ENCODE data around the gene CADM1.

Gene CADM1

DNA sequence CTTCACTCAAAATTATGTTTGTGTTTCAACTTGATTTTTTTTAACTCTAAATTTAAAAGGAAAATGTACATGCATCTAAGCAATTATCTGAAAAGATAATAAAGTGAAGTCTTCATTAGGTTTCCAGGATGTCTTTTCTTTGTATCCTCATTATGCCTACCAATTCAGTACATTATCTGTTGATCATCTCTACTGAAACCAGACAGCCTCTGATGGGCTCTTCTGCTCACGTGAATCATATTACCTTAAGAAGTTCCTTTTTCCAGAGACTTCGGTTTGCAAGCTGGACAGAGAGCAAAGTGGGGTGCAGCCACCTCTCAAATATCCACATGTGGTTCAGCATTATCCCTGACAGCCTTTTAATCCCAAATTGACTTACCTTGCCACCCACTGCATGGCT lies 158.4 kb downstream of the CADM1 start:
- no peak for DNase-seq
- in situ Hi-C loops (cut with HindIII; ENCODE audit: low pct_ligation_motif_present, low pct_unique_long_range_greater_than_20kb, low sequenced_read_pairs) = no loop called here

DNA sequence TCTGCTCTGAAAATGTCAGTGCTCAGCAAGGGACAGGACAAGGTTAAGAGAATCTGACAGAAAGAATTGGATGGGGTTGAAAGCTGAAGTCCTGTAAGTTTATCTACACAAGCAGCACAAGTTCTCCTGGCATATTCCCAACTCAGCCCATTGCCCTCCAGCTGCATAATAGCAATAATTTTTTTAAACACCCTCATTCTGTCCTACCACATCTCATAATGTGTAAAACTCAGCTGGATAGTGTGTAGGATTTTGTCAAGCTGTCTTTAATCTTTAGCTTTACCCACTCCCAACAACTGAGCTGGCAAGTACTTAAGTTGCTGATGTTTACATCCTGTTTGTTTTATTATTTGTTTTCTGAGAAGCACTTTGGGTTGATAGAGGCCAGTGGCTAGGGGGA lies 158.9 kb downstream of the CADM1 start:
- no peak for DNase-seq
- in situ Hi-C loops (cut with HindIII; ENCODE audit: low pct_ligation_motif_present, low pct_unique_long_range_greater_than_20kb, low sequenced_read_pairs) = no loop called here

DNA sequence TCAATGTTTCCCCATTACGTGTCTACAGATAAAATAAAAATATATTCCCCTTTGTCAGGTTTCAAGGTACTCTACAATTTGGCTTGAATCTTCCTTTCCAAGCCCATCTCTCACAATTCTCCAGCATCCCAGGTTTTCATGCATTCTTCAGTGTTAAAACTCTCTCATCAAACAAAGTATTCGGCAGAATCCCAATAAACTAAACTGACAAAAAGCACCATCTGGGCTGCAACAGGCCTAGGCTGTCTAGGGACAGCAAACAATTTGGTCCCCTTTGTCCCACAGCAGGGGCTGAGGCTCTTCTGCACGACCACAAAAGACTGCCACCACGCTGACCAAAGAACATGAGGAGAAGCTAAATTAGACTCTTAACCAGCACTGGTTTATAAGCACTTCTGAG lies 159.4 kb downstream of the CADM1 start:
- in situ Hi-C loops (cut with HindIII; ENCODE audit: low pct_ligation_motif_present, low pct_unique_long_range_greater_than_20kb, low sequenced_read_pairs) = no loop called here

DNA sequence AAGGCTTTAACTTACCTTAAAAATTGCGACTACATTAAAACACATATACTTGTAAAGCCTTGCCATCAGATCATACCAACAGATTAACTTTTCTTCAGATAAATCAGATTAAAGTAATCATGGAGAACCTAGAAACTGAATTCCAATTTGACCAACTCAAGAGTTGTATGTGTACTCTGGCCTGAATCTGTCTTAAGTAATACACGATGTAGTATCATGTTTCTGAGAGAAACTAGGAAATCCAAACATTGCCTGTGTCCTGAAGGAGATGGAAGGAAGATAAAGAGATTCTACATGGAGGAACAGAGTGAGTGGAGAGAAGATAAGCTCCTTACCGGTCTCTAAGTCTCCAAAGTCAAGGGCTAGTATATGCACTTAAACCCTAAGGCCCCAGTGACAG lies 162.1 kb downstream of the CADM1 start:
- in situ Hi-C loops (cut with HindIII; ENCODE audit: low pct_ligation_motif_present, low pct_unique_long_range_greater_than_20kb, low sequenced_read_pairs) = no loop called here
- no peak for DNase-seq

More for the DNA sequence above, 159.4 kb downstream of the CADM1 start:
- no peak for DNase-seq

DNA sequence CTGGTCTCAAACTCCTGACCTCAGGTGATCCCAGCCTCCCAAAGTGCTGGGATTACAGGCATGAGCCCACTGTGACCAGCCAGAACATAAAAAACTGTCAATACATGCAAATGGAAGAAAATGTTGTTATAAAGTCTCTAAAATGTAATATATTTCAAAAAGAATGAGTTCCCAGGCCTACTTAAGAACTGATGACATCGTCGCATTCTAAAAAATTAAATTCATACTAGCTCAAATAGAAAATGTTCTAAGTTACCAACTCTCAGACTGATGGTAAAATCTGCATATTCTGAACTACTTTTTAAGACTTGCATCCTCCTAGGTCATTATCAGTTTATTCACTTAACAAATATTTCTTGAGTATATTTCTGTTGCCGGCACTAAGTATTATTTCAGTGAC lies 163.3 kb downstream of the CADM1 start:
- in situ Hi-C loops (cut with HindIII; ENCODE audit: low pct_ligation_motif_present, low pct_unique_long_range_greater_than_20kb, low sequenced_read_pairs) = no loop called here

DNA sequence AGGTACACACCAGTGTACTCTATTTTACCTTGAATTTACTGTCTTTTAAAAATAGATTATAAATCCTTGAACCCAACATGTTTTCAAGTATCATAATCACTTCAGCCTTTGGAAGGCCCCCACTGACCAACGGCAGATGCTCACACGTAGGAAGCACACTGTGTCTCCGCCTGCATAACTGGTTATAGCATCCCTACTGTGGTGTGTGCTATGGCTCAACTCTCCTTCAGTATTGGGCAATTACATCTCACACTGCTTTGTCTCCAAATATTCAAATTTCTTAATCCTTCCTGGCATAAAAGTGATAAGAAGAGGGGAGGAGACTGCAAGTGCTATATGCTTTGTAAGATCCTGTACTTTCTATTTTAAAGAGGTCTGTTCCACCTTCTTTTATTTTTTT lies 165.7 kb downstream of the CADM1 start:
- DNase-seq = no peak
- in situ Hi-C loops (cut with HindIII; ENCODE audit: low pct_ligation_motif_present, low pct_unique_long_range_greater_than_20kb, low sequenced_read_pairs) = no loop called here

More for the DNA sequence above, 163.3 kb downstream of the CADM1 start:
- no peak for DNase-seq

DNA sequence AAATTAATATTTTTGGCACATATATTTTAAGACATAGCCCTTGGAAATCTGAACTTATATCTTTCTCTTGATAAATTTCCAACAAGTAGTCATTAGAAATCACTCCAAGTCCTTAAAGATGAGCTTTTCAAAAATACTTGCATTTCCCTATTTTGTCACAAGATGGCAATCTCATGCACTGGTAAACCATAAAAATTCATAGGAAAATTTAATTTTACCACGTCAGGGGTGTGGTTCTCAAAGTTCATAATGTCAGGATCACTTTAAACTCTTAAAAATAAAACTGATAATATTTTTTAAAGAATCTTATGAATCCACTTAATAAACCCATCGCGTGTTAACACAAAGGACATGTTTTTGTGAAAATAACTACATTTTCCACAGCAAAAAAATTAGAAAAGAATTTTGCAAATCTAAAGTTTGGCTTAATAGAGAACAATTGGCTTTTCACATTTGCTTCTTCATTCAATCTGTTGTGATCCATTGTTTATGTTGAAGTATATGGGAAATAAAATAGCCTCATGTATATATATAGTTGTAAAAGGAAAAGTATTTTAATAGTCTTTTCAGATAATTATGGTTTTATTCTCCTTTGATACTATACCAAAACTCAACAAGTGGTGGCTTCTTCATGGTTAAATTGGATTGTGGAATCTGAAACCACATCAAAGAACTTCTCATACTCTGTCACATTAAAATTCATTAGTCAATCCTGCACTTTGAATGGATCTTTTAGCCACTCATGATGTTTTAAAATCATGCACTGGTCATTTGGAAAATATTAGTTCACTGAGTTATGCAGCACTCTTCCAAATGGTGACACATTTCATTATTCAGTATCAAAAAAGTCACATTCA lies 169.1 kb downstream of the CADM1 start:
- in situ Hi-C loops (cut with HindIII; ENCODE audit: low pct_ligation_motif_present, low pct_unique_long_range_greater_than_20kb, low sequenced_read_pairs) = no loop called here
- peak; percentile 36 for DNase-seq

DNA sequence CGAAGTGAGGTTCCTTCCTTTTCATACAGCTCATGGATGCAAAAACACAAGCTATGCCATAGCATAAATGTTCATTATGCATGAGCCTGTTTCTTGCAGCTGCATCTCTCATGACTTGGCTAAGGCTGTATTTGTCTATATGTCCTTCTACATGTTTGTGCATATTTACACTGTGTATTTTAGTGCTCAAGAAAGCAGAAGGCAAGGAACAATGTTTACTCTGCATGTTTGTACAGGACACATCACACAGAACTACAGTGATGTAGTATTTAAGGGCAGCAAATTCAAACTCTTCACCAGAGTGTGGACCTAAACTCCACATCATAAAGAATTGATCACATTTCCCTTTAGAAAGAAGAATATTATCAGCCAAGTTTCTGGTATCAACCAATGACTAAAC lies 170.3 kb downstream of the CADM1 start:
- DNase-seq = no peak
- in situ Hi-C loops (cut with HindIII; ENCODE audit: low pct_ligation_motif_present, low pct_unique_long_range_greater_than_20kb, low sequenced_read_pairs) = no loop called here

DNA sequence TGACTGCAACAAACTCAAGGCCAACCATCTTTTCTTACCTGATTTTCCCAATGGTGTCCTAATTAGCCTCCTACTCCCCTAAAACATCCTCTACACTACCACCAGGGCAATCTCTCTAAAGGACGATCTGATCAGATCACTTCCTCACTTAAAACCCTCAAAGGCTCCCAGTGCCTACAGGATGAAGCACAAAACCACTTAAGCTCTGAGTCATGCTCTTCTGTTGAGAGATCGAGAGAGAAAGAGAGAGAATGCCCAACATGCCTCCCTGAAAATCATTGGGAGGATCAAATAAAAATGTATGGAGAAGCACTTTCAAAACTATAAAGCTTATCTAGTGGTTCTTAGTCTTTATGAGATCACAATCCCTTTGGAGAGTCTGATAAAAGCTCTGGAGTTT lies 171.1 kb downstream of the CADM1 start:
- peak; percentile 53 for DNase-seq
- in situ Hi-C loops (cut with HindIII; ENCODE audit: low pct_ligation_motif_present, low pct_unique_long_range_greater_than_20kb, low sequenced_read_pairs) = no loop called here

DNA sequence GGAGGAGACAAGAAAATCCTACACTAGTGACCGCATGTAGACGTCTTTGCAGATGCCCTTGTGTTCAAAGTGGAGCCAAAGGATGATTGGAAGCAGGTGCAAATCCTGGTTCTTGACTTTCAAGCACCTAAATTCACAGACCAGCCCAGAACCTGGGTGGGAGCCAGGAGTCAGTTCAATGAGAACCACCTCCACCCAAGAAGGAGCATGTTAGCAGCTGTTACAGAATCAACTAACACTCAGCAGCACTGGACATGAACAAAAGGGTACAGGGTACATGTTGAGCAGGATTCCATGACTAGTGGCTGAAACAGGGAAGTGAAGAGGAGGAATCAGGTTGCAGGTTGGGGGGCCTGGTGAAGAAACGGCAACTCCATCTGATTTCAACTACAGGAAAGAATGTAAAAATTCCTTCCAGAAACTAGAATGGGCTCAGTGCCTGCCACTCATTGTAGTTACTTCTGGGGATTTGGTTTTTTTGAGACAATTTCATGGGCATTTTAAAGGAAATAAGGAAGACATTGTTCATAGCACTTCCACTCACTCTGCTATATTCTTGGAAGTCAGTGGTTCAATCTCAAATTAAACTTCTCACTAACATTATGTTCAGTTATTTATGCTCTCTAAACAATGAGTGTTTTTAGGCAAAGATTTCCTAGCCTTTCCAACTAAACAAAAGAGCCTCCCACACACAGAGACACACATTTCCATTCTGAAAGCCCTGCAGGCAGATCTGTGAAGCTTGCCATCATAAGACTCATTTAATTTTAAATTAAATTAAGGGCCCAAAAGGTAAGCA lies 173.3 kb downstream of the CADM1 start:
- in situ Hi-C loops (cut with HindIII; ENCODE audit: low pct_ligation_motif_present, low pct_unique_long_range_greater_than_20kb, low sequenced_read_pairs) = no loop called here
- no peak for DNase-seq

DNA sequence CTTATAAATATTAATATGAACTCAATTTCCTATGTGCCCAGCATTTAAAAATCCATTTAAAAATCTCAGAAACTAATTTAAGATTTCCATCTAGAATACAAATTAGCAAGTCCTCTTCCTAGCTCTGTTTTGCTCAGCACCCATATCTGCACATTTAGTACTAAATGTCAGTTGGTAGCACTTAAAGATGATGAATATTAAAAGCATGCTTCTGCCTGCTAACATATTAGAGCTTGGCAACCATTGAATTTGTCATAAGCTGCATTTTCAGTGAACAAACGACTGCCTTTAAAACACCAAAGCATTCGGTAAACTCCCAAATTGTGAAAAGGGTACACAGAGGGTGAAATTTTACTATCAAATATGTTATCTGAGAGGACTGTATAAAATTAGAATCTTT lies 177.7 kb downstream of the CADM1 start:
- in situ Hi-C loops (cut with HindIII; ENCODE audit: low pct_ligation_motif_present, low pct_unique_long_range_greater_than_20kb, low sequenced_read_pairs) = no loop called here
- no peak for DNase-seq

DNA sequence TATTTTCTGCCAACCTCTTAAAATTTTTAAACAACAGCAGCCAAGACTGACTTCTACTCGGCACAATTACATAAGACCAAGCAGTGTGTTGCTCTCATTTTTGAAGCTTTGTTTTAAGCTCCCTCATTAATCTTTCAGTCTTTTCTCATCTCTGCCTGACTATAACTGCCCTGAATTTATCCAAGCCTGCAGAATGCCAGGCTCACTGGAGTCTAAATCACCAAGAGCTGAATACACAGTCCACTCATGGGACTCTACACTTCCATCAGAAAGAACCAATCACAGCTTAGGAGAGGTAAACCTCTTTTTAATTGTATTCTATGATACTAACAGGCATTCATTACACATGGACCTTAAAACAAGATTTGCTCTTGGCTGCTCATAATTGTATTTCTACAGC lies 178.7 kb downstream of the CADM1 start:
- in situ Hi-C loops (cut with HindIII; ENCODE audit: low pct_ligation_motif_present, low pct_unique_long_range_greater_than_20kb, low sequenced_read_pairs) = no loop called here
- DNase-seq = no peak

DNA sequence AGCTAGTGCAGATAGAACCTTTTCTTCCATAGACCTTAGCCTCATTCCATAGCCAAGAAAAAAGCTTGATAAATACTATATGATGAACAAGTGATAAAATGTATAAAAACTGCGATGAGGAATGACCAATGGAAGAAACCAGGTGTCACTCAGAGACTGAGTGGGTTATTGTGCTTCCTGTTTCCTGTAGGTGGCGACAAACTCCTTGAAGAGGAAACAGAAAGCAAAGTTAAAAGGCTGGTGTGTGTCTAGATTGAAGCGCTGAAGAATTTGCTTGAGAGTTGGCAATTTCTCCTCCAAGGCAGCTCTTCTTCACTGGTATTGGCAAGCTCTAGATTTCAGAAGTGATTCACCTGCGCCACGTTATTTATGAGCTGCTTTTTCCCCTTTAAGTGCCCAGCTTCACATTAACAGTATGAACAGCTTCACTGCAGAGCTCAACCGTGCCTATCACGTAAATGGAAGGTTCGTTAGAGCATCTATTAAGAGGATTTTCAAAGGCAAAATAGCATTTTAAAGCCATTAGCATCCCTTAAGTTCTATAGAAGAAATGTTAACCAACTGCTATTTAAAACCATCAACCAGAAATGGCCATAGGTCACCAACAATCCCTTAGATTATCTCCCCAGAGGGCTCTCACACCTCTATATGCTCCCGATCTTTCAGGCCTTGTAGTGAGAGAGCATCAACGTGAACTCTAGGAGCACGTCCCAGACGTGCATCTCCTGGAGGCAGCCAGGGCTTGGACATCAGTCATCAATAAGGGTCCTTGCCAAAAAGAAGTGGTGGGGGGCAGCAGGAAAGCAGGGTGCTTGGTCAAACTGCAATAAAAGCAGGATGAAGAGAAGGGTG lies 179.4 kb downstream of the CADM1 start:
- in situ Hi-C loops (cut with HindIII; ENCODE audit: low pct_ligation_motif_present, low pct_unique_long_range_greater_than_20kb, low sequenced_read_pairs) = no loop called here
- peak; percentile 75 for DNase-seq

DNA sequence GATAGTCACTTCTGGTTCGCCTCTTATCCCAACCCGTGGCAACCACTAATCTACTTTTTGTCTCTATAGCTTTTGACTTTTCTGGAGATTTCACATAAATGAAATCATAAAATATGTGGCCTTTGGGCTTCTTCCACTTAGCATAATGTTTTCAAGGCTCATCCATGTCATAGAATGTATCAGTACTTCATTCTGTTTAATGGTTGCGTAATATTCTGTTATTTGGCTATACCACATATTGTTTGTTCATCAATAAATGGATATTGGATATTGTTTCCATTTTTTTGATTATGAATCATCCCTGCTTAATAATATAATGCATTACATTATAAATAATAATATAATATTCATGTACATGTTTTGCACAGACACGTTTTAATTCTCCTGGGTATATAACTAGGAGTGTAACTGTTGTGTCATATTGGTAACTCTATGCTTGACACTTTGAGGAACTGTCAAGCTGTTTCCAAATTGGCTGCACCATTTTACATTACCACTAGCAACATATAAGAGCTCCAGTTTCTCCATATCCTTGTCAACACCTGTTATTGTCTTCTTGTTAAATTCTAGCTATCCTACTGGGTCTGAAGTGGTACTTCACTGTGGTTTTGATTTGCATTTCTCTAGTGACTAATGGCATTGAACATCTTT lies 181.5 kb downstream of the CADM1 start:
- DNase-seq = no peak
- in situ Hi-C loops (cut with HindIII; ENCODE audit: low pct_ligation_motif_present, low pct_unique_long_range_greater_than_20kb, low sequenced_read_pairs) = no loop called here

DNA sequence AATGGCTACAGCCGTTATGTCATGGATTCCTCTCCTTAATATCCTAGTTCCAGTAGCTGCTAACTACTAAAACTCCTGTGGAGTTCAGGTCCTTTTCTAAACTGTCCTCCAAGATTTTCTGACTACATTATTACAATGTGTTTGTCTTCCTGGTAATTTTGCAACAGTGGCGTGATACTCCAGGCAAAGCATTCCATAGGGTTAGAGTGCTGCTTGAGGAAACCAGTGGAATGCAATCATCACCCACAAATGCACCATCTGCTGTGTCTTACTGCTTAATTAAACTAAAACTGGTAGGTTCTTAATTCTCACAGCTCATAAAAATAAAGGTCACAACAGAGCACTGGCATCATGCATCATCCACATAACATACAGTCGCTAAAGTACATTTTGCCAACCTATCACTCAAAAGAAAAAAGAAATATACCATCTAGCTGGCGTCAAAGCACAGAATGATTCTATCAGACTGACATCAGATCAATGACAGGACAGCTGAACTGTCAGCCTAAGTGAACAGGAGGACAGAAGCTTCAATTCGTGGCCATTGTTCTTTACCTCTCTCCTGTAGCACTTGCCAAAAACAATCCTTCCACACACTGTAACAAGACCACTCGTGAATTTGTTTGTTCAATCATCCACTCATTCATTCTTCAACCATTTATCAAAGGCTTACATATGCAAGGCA lies 182.5 kb downstream of the CADM1 start:
- in situ Hi-C loops (cut with HindIII; ENCODE audit: low pct_ligation_motif_present, low pct_unique_long_range_greater_than_20kb, low sequenced_read_pairs) = no loop called here

DNA sequence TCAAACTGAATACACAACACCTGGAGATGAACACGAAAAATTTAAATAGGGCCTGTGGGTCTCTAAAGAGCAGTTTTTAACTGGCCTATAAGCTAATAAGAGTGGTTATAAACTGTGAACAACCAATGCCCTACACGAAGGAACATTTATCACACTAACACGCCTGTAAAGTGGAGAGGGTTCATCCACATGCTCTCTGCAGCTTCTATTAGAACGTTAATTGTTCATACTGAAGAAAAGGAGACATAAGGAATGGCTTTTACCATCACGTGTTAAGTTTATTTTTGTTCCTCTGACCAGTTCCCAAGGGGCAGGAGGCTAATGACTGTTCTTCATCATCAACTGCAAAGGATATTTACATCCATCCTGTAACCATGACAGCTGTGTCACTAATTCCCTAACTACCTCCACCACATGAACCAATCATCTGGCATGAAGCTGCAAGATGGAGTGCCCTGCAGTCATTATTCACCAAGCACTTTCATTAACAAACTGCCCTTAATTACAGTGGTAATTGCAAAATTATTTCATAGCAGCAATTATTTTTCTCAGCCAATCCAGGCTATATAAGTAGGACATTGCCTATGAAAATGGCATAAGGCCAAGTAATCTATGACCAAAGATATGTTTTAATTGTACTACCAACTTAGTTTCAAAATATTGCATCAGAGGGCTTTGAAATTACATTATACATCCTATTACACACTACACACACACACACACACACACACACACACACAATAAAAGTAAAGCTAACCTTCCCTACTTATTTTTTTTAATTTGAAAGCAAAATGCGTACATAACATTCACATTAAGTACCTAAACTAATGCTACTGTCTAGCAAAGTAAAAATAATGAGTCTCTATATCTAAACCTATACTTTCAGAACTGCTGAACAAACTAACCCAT lies 186.7 kb downstream of the CADM1 start:
- DNase-seq = no peak
- in situ Hi-C loops (cut with HindIII; ENCODE audit: low pct_ligation_motif_present, low pct_unique_long_range_greater_than_20kb, low sequenced_read_pairs) = no loop called here

More for the DNA sequence above, 182.5 kb downstream of the CADM1 start:
- no peak for DNase-seq

DNA sequence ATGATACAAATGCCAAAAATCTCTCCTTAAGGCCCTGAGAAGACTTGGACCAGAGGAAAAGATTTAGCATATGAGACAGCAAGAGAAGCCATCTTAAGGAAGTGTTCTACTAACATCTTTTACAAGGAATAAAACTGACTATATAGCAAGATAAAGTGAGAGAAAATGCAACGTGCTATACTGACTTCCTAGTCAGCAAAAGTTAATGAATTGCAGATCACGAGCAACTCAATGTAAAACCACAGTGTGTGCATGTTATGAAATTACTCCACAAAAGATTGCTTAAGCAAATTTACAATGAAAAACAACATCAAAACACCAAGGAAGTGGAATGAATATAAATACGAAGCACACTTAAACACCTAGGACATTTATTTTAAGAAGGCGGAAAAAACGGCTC lies 187.5 kb downstream of the CADM1 start:
- in situ Hi-C loops (cut with HindIII; ENCODE audit: low pct_ligation_motif_present, low pct_unique_long_range_greater_than_20kb, low sequenced_read_pairs) = no loop called here

More for the DNA sequence above, 187.5 kb downstream of the CADM1 start:
- DNase-seq = no peak
